Measurements from ENCODE around the gene OR14I1. TPM values are rescaled to one million over a fixed set of nuclear protein-coding genes. Genes with fewer than 3 reads are reported as not detected.

Gene OR14I1
- total and polyA plus RNA-seq, 12 donors = not detected

GRCh38 chr1:248748211-248748610 is 45.6 kb upstream of the OR14I1 start:
- H3K9me3 ChIP-seq = no peaks in the 10 kb centered on the region
- 92 to 93% methylated on average over 8 to 9 of the region's 10 CpGs for WGBS, 2 donors
- TF ChIP-seq CTCF (IDR thresholded peaks at IDR 0.05) = no peak

DNA sequence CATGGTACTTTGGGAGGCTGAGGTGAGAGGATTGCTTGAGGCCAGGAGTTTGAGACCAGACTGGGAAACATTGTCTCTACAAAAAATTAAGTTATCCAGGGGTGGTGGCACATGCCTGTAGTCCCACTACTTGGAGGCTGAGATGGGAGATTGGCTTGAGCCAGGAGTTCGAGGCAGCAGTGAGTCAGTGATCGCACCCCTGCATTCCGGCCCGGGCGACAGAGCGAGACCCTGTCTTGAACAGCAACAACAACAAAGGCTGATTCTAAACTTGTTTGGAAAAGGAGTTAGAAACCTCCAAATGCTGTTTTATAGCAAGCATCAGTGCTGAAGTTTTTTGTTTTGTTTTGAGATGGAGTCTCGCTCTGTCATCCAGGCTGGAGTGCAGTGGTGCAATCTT is 38.3 kb upstream of the OR14I1 start:
- Histone ChIP-seq H3K4me1 (no peaks in the 10 kb centered on the region), H3K27me3 (peaks cover 0 to 10% (median 0%) of the 10 kb centered on the region in 7 donors), H3K9me3 (no peaks in the 10 kb centered on the region), H3K4me3 (no peak overlapping the region), H3K36me3 (no peaks in the 10 kb centered on the region), H3K27ac (no peak overlapping the region)
- no peak for ATAC-seq
- intact Hi-C loops (cut with DNase I) = no loop called here
- TF ChIP-seq CTCF (IDR thresholded peaks at IDR 0.05) = no peak
- WGBS, 2 donors = 88 to 89% methylated on average over 7 of the region's 7 CpGs
- DNase-seq = no peak

More at GRCh38 chr1:248748211-248748610, 45.6 kb upstream of the OR14I1 start:
- no peaks in the 10 kb centered on the region for H3K4me1 ChIP-seq
- ATAC-seq (no peak), DNase-seq (no peak)
- H3K36me3 ChIP-seq = no peaks in the 10 kb centered on the region
- H3K27ac ChIP-seq = no peak overlapping the region
- no peaks in the 10 kb centered on the region for H3K27me3 ChIP-seq
- intact Hi-C loops (cut with DNase I) = no loop called here
- H3K4me3 ChIP-seq = no peak overlapping the region

- Histone ChIP-seq H3K4me1 (no peaks in the 10 kb centered on the region), H3K9me3 (peaks cover 0 to 9% (median 0%) of the 10 kb centered on the region in 11 donors), H3K36me3 (no peaks in the 10 kb centered on the region), H3K27me3 (peaks cover 0 to 15% (median 0%) of the 10 kb centered on the region in 7 donors), H3K27ac (no peak overlapping the region), H3K4me3 (no peak overlapping the region)
- intact Hi-C loops (cut with DNase I) = no loop called here
- no peak for TF ChIP-seq CTCF (IDR thresholded peaks at IDR 0.05)
- DNase-seq (no peak), ATAC-seq (no peak)
- WGBS, 2 donors = 65 to 72% methylated on average over 16 of the region's 16 CpGs
These were observed 37.1 kb upstream of the OR14I1 start for GRCh38 chr1:248739572-248740205.

GRCh38 chr1:248737457-248737856 is 34.9 kb upstream of the OR14I1 start:
- intact Hi-C loops (cut with DNase I) = no loop called here
- Histone ChIP-seq H3K4me3 (no peak overlapping the region), H3K4me1 (no peaks in the 10 kb centered on the region), H3K9me3 (peaks cover 0 to 12% (median 0%) of the 10 kb centered on the region in 11 donors), H3K36me3 (no peaks in the 10 kb centered on the region), H3K27me3 (peaks cover 0 to 15% (median 0%) of the 10 kb centered on the region in 7 donors), H3K27ac (no peak overlapping the region)
- 67 to 75% methylated on average over 6 of the region's 6 CpGs for WGBS, 2 donors
- TF ChIP-seq CTCF (IDR thresholded peaks at IDR 0.05) = no peak
- no peak for ATAC-seq
- DNase-seq = no peak
